ENCODE measurements around the gene COL4A2.

DNA sequence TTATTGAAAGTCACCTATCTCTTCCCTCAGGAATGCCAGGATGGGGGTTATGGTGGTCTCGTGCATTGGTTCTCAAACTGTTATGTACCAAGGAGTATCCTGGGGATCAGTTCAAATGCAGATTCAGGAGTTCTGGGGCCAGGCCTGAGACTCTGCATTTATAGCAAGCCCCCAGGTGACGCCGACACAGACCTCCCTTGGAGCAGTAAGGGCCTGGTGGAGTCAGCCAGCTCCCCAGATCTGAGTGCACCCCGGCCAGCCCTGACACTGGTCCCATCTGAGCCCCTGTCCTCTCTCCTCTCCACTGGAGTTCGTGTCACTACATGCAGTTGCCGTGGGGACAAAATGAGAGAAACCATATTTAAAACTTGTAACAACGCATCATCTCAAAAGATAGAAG lies 112.9 kb downstream of the COL4A2 start:
- TF ChIP-seq EZH2 (IDR thresholded peaks at IDR 0.05; ENCODE audit: borderline replicate concordance, insufficient read depth, low read depth, low read length, poor library complexity, severe bottlenecking), result no peak
- TF ChIP-seq, protein P1, sequence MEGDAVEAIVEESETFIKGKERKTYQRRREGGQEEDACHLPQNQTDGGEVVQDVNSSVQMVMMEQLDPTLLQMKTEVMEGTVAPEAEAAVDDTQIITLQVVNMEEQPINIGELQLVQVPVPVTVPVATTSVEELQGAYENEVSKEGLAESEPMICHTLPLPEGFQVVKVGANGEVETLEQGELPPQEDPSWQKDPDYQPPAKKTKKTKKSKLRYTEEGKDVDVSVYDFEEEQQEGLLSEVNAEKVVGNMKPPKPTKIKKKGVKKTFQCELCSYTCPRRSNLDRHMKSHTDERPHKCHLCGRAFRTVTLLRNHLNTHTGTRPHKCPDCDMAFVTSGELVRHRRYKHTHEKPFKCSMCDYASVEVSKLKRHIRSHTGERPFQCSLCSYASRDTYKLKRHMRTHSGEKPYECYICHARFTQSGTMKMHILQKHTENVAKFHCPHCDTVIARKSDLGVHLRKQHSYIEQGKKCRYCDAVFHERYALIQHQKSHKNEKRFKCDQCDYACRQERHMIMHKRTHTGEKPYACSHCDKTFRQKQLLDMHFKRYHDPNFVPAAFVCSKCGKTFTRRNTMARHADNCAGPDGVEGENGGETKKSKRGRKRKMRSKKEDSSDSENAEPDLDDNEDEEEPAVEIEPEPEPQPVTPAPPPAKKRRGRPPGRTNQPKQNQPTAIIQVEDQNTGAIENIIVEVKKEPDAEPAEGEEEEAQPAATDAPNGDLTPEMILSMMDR (IDR thresholded peaks at IDR 0.05), result no peak

Data from B cell (primary cell).